Motor neuron (in vitro differentiated cells): ENCODE measurements around the gene CEP55. TPM values are rescaled to one million over a fixed set of nuclear protein-coding genes. Genes with fewer than 3 reads are reported as not detected.

Experiments used
- ATAC-seq, 8 experiments: fragments of 200-7000 bp; cut with Tn5 transposase; replicated peaks in 6 of 8; 2 replicates each; pipeline ENCODE4 v1.8.0; 2021; ENCODE audit warnings: mild to moderate bottlenecking in 8 of 8, moderate library complexity in 8 of 8
- H3K27ac ChIP-seq, 2 donors: fragments of 250-450 bp; sonication (Bioruptor Pico); 2 replicates each; pipeline ENCODE4 v1.9.0; 2021; ENCODE audit warnings: antibody characterized with exemption in 2 of 2, mild to moderate bottlenecking in 2 of 2, moderate library complexity in 1 of 2
- H3K4me1 ChIP-seq, 2 donors: fragments of 250-450 bp; sonication (Bioruptor Pico); replicated peaks in 1 of 2; 2 replicates each; pipeline ENCODE4 v1.6.1; 2021; ENCODE audit warnings: antibody characterized with exemption in 2 of 2, mild to moderate bottlenecking in 2 of 2, moderate library complexity in 1 of 2
- H3K4me3 ChIP-seq, 5 donors: fragments of 250-450 bp; sonication (Bioruptor Pico); 2 replicates each; pipeline ENCODE4 v1.9.0; 2021; ENCODE audit warnings: antibody characterized with exemption in 5 of 5, mild to moderate bottlenecking in 5 of 5, moderate library complexity in 4 of 5
- WGBS, 10 experiments: fragments of 450-650 bp; shearing (Covaris generic); methylation state at CpG; one replicate each; pipeline ENCODE4 v1.0.0; 2022; 5-methylcytosine and 5-hydroxymethylcytosine counted together
- in situ Hi-C, 9 experiments: fragments of 400-800 bp; cut with MboI; loops; one replicate each; pipeline ENCODE4 v1.15.0; 2021; ENCODE audit warnings: low sequenced_read_pairs in 9 of 9, low pct_unique_long_range_greater_than_20kb in 2 of 9; ENCODE audit not compliant: unreplicated experiment in 9 of 9
- total RNA-seq, 8 experiments: library from RNA; unstranded; fragments of 300-600 nt; gene quantifications; 2 replicates each; pipeline versions ENCODE4 v1.2.3 to v1.2.4, GENCODE V29; 2022

CEP55 gene
- total RNA-seq, 8 experiments from 2014 or later = 0.36 to 21.1 (median 1.4) TPM

DNA sequence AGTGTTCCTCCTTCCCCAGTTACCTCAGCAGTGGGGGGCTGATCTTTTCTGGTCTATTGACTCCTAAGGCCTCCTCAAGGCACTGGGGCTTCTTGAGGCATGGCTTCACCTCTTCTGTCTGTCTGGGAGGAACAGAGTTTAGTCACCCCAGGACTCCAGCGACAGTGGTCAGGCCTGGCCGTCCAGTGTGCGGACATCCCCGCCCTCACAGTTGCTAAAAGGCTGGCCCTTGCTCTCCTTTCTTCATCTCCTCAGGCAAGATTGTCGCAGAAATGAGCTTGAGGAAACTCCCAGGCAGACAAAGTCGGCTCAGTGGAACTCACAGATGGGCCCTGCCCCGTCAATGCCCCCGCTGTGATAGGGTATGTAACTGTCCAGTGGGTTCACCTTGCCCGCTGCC lies 63.1 kb downstream of the CEP55 start:
- in situ Hi-C loops = loop anchor here in 1 of 9 experiments (25.0 kb wide), 1 partner anchor 103 kb away; no protein-coding TSS in a partner anchor
- no peak for ATAC-seq
- no peak overlapping the region for H3K27ac ChIP-seq
- WGBS, 10 experiments = 54 to 85% (median 69%) methylated on average over 1 to 8 of the region's 9 CpGs; no CpG with 5 or more reads in 6 of the 10 experiments
- H3K4me1 ChIP-seq = peaks cover 6 to 9% of the 10 kb centered on the region in 2 donors
- no peak overlapping the region for H3K4me3 ChIP-seq

- Histone ChIP-seq H3K4me1 (no peaks in the 10 kb centered on the region), H3K27ac (no peak overlapping the region), H3K4me3 (no peak overlapping the region)
- ATAC-seq = no peak
- in situ Hi-C loops = loop anchor here in 1 of 9 experiments (25.0 kb wide), 1 partner anchor 102 kb away; no protein-coding TSS in a partner anchor
- 40 to 100% (median 85%) methylated on average over 1 to 4 of the region's 6 CpGs; no CpG with 5 or more reads in 3 of the 10 experiments for WGBS, 10 experiments
These were observed 64.1 kb downstream of the CEP55 start for GRCh38 chr10:93560541-93560940.

GRCh38 chr10:93565446-93565845 lies 69.0 kb downstream of the CEP55 start:
- Histone ChIP-seq H3K27ac (no peak overlapping the region), H3K4me1 (no peaks in the 10 kb centered on the region), H3K4me3 (no peak overlapping the region)
- ATAC-seq = no peak
- in situ Hi-C loops = loop anchor here in 1 of 9 experiments (25.0 kb wide), 1 partner anchor 97 kb away; no protein-coding TSS in a partner anchor
- 20 to 100% (median 75%) methylated on average over 1 to 3 of the region's 3 CpGs; no CpG with 5 or more reads in 4 of the 10 experiments for WGBS, 10 experiments

- 0 to 4% (median 1%) methylated on average over 4 to 19 of the region's 85 CpGs; no CpG with 5 or more reads in 6 of the 10 experiments for WGBS, 10 experiments
- peak; percentile 47 to 86 (median 70) for ATAC-seq
- Histone ChIP-seq H3K4me3 (peak within 1 kb of the TSS; percentile 21 to 32 (median 26)), H3K27ac (no peak within 1 kb of the TSS), H3K4me1 (no peaks in the 10 kb centered on the region)
- in situ Hi-C loops = loop anchor here in 1 of 9 experiments (25.0 kb wide), 1 partner anchor 96 kb away; no protein-coding TSS in a partner anchor
These were observed 70.2 kb downstream of the CEP55 start, which contains the start of gene FFAR4 for GRCh38 chr10:93566435-93567276. FFAR4 (plus strand) TSS chr10:93566665; CDS start chr10:93566721, 56 bp downstream.

- in situ Hi-C loops = loop anchor here in 1 of 9 experiments (25.0 kb wide), 1 partner anchor 95 kb away; no protein-coding TSS in a partner anchor
- H3K27ac ChIP-seq = no peak overlapping the region
- WGBS, 10 experiments = 0 to 45% (median 9%) methylated on average over 3 to 17 of the region's 33 CpGs; no CpG with 5 or more reads in 1 of the 10 experiments
These were observed 71.1 kb downstream of the CEP55 start for GRCh38 chr10:93567277-93568104.

DNA sequence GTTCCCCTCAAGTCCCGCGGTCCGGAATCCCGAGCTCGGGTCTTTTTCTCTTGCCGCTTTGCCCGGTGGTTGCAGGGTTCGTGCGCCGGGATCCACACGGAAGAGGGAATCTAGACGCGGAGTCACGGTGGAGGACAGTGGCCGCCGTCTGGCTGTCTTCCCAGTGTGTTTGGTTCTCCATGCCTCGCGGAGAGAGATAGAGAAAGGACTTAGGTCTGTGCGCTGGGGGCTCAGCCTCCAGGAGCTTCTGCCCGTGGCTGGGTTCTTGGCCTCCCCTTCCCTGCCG lies 71.6 kb downstream of the CEP55 start:
- 0 to 28% (median 5%) methylated on average over 2 to 20 of the region's 21 CpGs; no CpG with 5 or more reads in 6 of the 10 experiments for WGBS, 10 experiments
- no peaks in the 10 kb centered on the region for H3K4me1 ChIP-seq
- in situ Hi-C loops = loop anchor here in 1 of 9 experiments (25.0 kb wide), 1 partner anchor 94 kb away; no protein-coding TSS in a partner anchor
- H3K4me3 ChIP-seq = no peak overlapping the region
- no peak overlapping the region for H3K27ac ChIP-seq
- peak in 2 of 8 experiments; percentile 12 to 39 for ATAC-seq

More at GRCh38 chr10:93567277-93568104, 71.1 kb downstream of the CEP55 start:
- Histone ChIP-seq H3K4me1 (no peaks in the 10 kb centered on the region), H3K4me3 (peak overlapping the region in 3 of 5 donors; percentile 22 to 32 (median 26))
- ATAC-seq = peak in 2 of 8 experiments; percentile 59 to 78

DNA sequence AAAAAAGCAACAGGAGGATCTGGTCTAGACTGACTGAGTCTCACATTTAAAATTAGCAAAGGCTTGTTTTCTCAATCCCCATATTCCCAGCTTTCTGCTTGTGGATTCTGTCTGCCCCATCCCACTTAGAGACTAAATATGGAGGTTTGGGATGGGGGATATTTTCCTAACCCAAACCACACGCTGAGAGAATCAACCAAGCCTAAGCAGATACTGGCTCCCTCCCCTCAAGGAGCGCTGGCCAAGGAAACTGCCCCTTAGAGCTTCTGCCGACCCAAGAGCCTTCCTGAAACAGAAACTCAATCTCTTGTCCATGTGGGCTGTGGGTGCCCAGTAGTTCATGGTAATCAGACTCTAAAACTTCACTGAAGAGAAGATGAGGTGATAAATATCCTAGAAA lies 74.0 kb downstream of the CEP55 start:
- 0 to 63% (median 31%) methylated on average over 1 to 3 of the region's 3 CpGs; no CpG with 5 or more reads in 1 of the 10 experiments for WGBS, 10 experiments
- no peaks in the 10 kb centered on the region for H3K4me1 ChIP-seq
- H3K27ac ChIP-seq = no peak overlapping the region
- in situ Hi-C loops = loop anchor here in 1 of 9 experiments (25.0 kb wide), 1 partner anchor 92 kb away; no protein-coding TSS in a partner anchor
- H3K4me3 ChIP-seq = no peak overlapping the region
- ATAC-seq = no peak

DNA sequence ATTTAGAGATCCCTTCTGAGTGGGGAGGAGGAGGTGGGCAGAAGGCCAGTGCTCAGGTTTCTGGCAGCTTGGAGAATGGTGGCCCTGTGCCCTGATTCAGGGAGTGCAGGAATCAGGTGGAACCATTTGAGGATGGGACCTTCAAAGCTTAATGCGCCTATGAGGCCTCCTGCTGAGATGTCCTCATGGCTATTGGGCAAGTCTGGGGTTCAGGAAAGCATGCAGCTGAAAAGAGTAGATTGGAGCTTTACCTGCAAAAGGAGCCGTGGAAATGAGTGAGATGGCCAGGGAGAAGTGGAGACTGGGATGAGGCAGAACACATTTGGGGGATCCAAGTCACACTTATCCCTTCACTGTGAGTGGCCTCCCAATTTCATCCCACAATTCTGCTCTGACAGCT lies 76.2 kb downstream of the CEP55 start:
- in situ Hi-C loops = loop anchor here in 1 of 9 experiments (25.0 kb wide), 1 partner anchor 90 kb away; no protein-coding TSS in a partner anchor
- Histone ChIP-seq H3K4me3 (no peak overlapping the region), H3K27ac (no peak overlapping the region), H3K4me1 (no peaks in the 10 kb centered on the region)
- ATAC-seq = no peak
- WGBS, 10 experiments = 20 to 100% (median 83%) methylated on average over 1 to 2 of the region's 2 CpGs; no CpG with 5 or more reads in 3 of the 10 experiments

GRCh38 chr10:93573051-93573909 lies 76.9 kb downstream of the CEP55 start:
- peak in 1 of 8 experiments; percentile 11 for ATAC-seq
- Histone ChIP-seq H3K4me1 (no peaks in the 10 kb centered on the region), H3K27ac (no peak overlapping the region), H3K4me3 (no peak overlapping the region)
- 16 to 80% (median 58%) methylated on average over 1 to 6 of the region's 10 CpGs; no CpG with 5 or more reads in 1 of the 10 experiments for WGBS, 10 experiments
- in situ Hi-C loops = loop anchor here in 1 of 9 experiments (25.0 kb wide), 1 partner anchor 89 kb away; no protein-coding TSS in a partner anchor

DNA sequence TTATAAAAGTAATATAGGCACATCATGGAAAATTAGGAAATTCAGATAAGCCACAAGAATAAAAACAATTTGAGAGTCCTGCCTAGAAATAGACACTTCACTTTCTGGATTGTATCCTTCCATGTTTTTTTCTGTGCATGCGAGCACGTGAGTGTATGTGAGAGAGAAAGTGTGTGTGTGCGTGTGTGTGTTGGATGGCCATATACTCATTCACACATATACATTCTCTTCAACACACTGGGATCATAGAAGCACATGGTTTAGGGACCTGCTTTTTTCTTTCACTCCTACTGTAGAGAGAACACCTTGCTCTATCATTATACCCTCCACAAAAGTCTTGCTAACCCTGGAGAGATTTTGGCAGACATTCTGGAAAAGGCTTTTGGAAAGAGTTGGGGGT lies 77.5 kb downstream of the CEP55 start:
- no peak overlapping the region for H3K27ac ChIP-seq
- no peak for ATAC-seq
- 47 to 90% (median 83%) methylated on average over 1 to 3 of the region's 3 CpGs; no CpG with 5 or more reads in 4 of the 10 experiments for WGBS, 10 experiments
- no peaks in the 10 kb centered on the region for H3K4me1 ChIP-seq
- in situ Hi-C loops = loop anchor here in 1 of 9 experiments (25.0 kb wide), 1 partner anchor 88 kb away; no protein-coding TSS in a partner anchor
- H3K4me3 ChIP-seq = no peak overlapping the region

DNA sequence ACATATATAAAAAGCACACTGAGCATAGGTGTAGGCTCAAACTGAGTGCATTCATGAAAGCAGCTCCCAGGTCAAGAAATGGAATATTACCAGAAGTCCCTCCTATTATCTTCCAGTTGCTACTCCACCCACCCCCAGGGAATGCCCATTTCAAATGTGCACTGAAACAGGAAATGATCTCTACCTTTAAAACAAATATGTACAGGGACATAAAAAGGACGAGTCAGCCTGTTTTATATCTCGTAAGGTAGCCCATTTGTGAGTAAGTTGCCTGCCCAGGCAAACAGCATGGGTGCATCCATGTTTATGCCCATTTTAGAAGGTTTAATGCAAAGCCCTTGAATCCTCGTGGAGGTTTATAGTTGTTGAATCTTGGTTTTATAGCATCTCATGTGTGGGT lies 80.5 kb downstream of the CEP55 start:
- H3K4me3 ChIP-seq = no peak overlapping the region
- in situ Hi-C loops = no loop called here
- WGBS, 10 experiments = 0 to 100% (median 72%) methylated on average over 1 to 2 of the region's 3 CpGs; no CpG with 5 or more reads in 4 of the 10 experiments
- H3K4me1 ChIP-seq = peaks cover 10 to 13% of the 10 kb centered on the region in 2 donors
- ATAC-seq = peak in 2 of 8 experiments; percentile 41
- H3K27ac ChIP-seq = no peak overlapping the region
